Activated naive CD4-positive, alpha-beta T cell treated with anti-CD3 and anti-CD28 coated beads, Interleukin-2, amount 10 ng/mL, durations not matched to agents 7 days and 5 days (primary cell): ENCODE measurements around the gene SLC13A3.

Source experiments
- CTCF ChIA-PET: fragments of 350-600 bp; sonication (Branson Sonifier 250); formaldehyde crosslinking; loops from one replicate; lab custom pipeline; 2021; ENCODE audit warnings: antibody characterized with exemption; lab: Charles Lee
- DNase-seq: peaks from one replicate; pipeline ENCODE4 v3.0.0-alpha.2; 2020
- H3K27ac Mint-ChIP-seq: one replicate; pipeline ENCODE4 v1.8.0; 2021; ENCODE audit warnings: mild to moderate bottlenecking, moderate library complexity, mixed read lengths
- H3K27me3 Mint-ChIP-seq: one replicate; pipeline ENCODE4 v1.8.0; 2021; ENCODE audit warnings: mild to moderate bottlenecking, mixed read lengths
- H3K36me3 Mint-ChIP-seq: one replicate; pipeline ENCODE4 v1.8.0; 2021; ENCODE audit warnings: mixed read lengths
- H3K4me1 Mint-ChIP-seq: one replicate; pipeline ENCODE4 v1.8.0; 2021; ENCODE audit warnings: mixed read lengths
- H3K4me3 Mint-ChIP-seq: one replicate; pipeline ENCODE4 v1.8.0; 2021; ENCODE audit warnings: mild to moderate bottlenecking, moderate library complexity, mixed read lengths
- H3K9me3 Mint-ChIP-seq: one replicate; pipeline ENCODE4 v1.8.0; 2021; ENCODE audit warnings: mixed read lengths

SLC13A3 gene

GRCh38 chr20:46548688-46549087 is 102.6 kb downstream of the SLC13A3 start:
- H3K36me3 Mint-ChIP-seq, result no peaks in the 10 kb centered on the region
- H3K27ac Mint-ChIP-seq, result no peak overlapping the region
- H3K27me3 Mint-ChIP-seq, result peaks cover 20% of the 10 kb centered on the region
- H3K4me3 Mint-ChIP-seq, result no peak overlapping the region
- DNase-seq, result no peak
- H3K4me1 Mint-ChIP-seq, result peaks cover 40% of the 10 kb centered on the region
- no peaks in the 10 kb centered on the region for H3K9me3 Mint-ChIP-seq
- CTCF ChIA-PET, result interaction anchor here (1.2 to 7.4 kb wide), 3 partner anchors 12 to 133 kb away, joined by 4 to 54 read pairs (median 32); no protein-coding TSS in a partner anchor

GRCh38 chr20:46547995-46548394 is 103.3 kb downstream of the SLC13A3 start:
- Mint-ChIP-seq H3K27ac (no peak overlapping the region), H3K4me3 (no peak overlapping the region), H3K36me3 (no peaks in the 10 kb centered on the region), H3K9me3 (no peaks in the 10 kb centered on the region), H3K27me3 (peaks cover 24% of the 10 kb centered on the region), H3K4me1 (peaks cover 36% of the 10 kb centered on the region)
- no peak for DNase-seq
- CTCF ChIA-PET, result interaction anchor here (1.2 to 7.4 kb wide), 3 partner anchors 13 to 134 kb away, joined by 4 to 54 read pairs (median 32); no protein-coding TSS in a partner anchor

GRCh38 chr20:46546936-46547335 is 104.3 kb downstream of the SLC13A3 start:
- CTCF ChIA-PET, result interaction anchor here (0.7 to 7.4 kb wide), 3 partner anchors 14 to 135 kb away, joined by 3 to 54 read pairs (median 32); no protein-coding TSS in a partner anchor

GRCh38 chr20:46546298-46546697 is 105.0 kb downstream of the SLC13A3 start:
- CTCF ChIA-PET, result interaction anchor here (0.5 to 7.4 kb wide), 4 partner anchors 14 to 136 kb away, joined by 3 to 54 read pairs (median 18); no protein-coding TSS in a partner anchor
- no peak for DNase-seq
- peaks cover 23% of the 10 kb centered on the region for H3K4me1 Mint-ChIP-seq
- H3K27me3 Mint-ChIP-seq, result peaks cover 41% of the 10 kb centered on the region
- H3K4me3 Mint-ChIP-seq, result no peak overlapping the region
- no peak overlapping the region for H3K27ac Mint-ChIP-seq
- H3K36me3 Mint-ChIP-seq, result no peaks in the 10 kb centered on the region
- H3K9me3 Mint-ChIP-seq, result no peaks in the 10 kb centered on the region

More at GRCh38 chr20:46546936-46547335, 104.3 kb downstream of the SLC13A3 start:
- H3K27me3 Mint-ChIP-seq, result peaks cover 35% of the 10 kb centered on the region
- no peaks in the 10 kb centered on the region for H3K36me3 Mint-ChIP-seq
- no peak overlapping the region for H3K4me3 Mint-ChIP-seq
- H3K27ac Mint-ChIP-seq, result no peak overlapping the region
- peaks cover 30% of the 10 kb centered on the region for H3K4me1 Mint-ChIP-seq
- no peaks in the 10 kb centered on the region for H3K9me3 Mint-ChIP-seq
- peak; percentile 27 for DNase-seq

- H3K9me3 Mint-ChIP-seq, result no peaks in the 10 kb centered on the region
- H3K36me3 Mint-ChIP-seq, result no peaks in the 10 kb centered on the region
- peaks cover 19% of the 10 kb centered on the region for H3K4me1 Mint-ChIP-seq
- H3K27ac Mint-ChIP-seq, result peak overlapping the region; percentile 35
- DNase-seq, result no peak
- H3K4me3 Mint-ChIP-seq, result no peak overlapping the region
- CTCF ChIA-PET, result interaction anchor here (0.5 to 7.4 kb wide), 11 partner anchors 12 to 144 kb away, joined by 3 to 63 read pairs (median 5); partner anchors contain the start of gene TP53RK
- H3K27me3 Mint-ChIP-seq, result peaks cover 43% of the 10 kb centered on the region
Measured at GRCh38 chr20:46545827-46546138, 105.5 kb downstream of the SLC13A3 start.

- H3K27ac Mint-ChIP-seq, result peak overlapping the region; percentile 91
- peak; percentile 67 for DNase-seq
- H3K36me3 Mint-ChIP-seq, result no peaks in the 10 kb centered on the region
- CTCF ChIA-PET, result interaction anchor here (0.9 to 7.1 kb wide), 21 partner anchors 8 to 154 kb away, joined by 3 to 63 read pairs (median 5); partner anchors contain the start of genes TP53RK and ZNF334
- H3K27me3 Mint-ChIP-seq, result peaks cover 38% of the 10 kb centered on the region
- H3K4me3 Mint-ChIP-seq, result peak overlapping the region; percentile 40
- H3K4me1 Mint-ChIP-seq, result peaks cover 14% of the 10 kb centered on the region
- no peaks in the 10 kb centered on the region for H3K9me3 Mint-ChIP-seq
Measured at GRCh38 chr20:46545077-46545826, 106.0 kb downstream of the SLC13A3 start.

- no peaks in the 10 kb centered on the region for H3K9me3 Mint-ChIP-seq
- no peak for DNase-seq
- H3K4me3 Mint-ChIP-seq, result no peak overlapping the region
- peak overlapping the region; percentile 91 for H3K27ac Mint-ChIP-seq
- H3K4me1 Mint-ChIP-seq, result peaks cover 11% of the 10 kb centered on the region
- peaks cover 38% of the 10 kb centered on the region for H3K27me3 Mint-ChIP-seq
- CTCF ChIA-PET, result interaction anchor here (0.9 to 7.1 kb wide), 22 partner anchors 8 to 155 kb away, joined by 3 to 63 read pairs (median 4); partner anchors contain the start of genes TP53RK and ZNF334
- no peaks in the 10 kb centered on the region for H3K36me3 Mint-ChIP-seq
Measured at GRCh38 chr20:46544576-46544975, 106.7 kb downstream of the SLC13A3 start.

- Mint-ChIP-seq H3K9me3 (no peaks in the 10 kb centered on the region), H3K36me3 (no peaks in the 10 kb centered on the region), H3K27ac (no peak overlapping the region), H3K4me3 (no peak overlapping the region), H3K4me1 (peaks cover 11% of the 10 kb centered on the region), H3K27me3 (peaks cover 44% of the 10 kb centered on the region)
- DNase-seq, result no peak
- CTCF ChIA-PET, result interaction anchor here (0.9 to 7.1 kb wide), 16 partner anchors 9 to 156 kb away, joined by 3 to 63 read pairs (median 5); partner anchors contain the start of gene ZNF334
Measured at GRCh38 chr20:46543959-46544358, 107.3 kb downstream of the SLC13A3 start.

- no peak overlapping the region for H3K4me3 Mint-ChIP-seq
- H3K27ac Mint-ChIP-seq, result no peak overlapping the region
- CTCF ChIA-PET, result interaction anchor here (1.1 kb wide), 1 partner anchor 140 kb away, joined by 3 read pairs; no protein-coding TSS in a partner anchor
Measured at GRCh38 chr20:46543033-46543432, 108.2 kb downstream of the SLC13A3 start.

GRCh38 chr20:46541229-46541935 is 109.9 kb downstream of the SLC13A3 start:
- H3K36me3 Mint-ChIP-seq, result no peaks in the 10 kb centered on the region
- H3K27me3 Mint-ChIP-seq, result peaks cover 63% of the 10 kb centered on the region
- CTCF ChIA-PET, result interaction anchor here (1.1 to 2.3 kb wide), 4 partner anchors 10 to 141 kb away, joined by 3 to 5 read pairs (median 4); no protein-coding TSS in a partner anchor
- no peaks in the 10 kb centered on the region for H3K9me3 Mint-ChIP-seq
- no peak for DNase-seq
- no peak overlapping the region for H3K27ac Mint-ChIP-seq
- peaks cover 11% of the 10 kb centered on the region for H3K4me1 Mint-ChIP-seq
- no peak overlapping the region for H3K4me3 Mint-ChIP-seq

More at GRCh38 chr20:46543033-46543432, 108.2 kb downstream of the SLC13A3 start:
- Mint-ChIP-seq H3K9me3 (no peaks in the 10 kb centered on the region), H3K27me3 (peaks cover 49% of the 10 kb centered on the region), H3K36me3 (no peaks in the 10 kb centered on the region), H3K4me1 (peaks cover 11% of the 10 kb centered on the region)
- DNase-seq, result no peak

GRCh38 chr20:46539113-46539512 is 112.1 kb downstream of the SLC13A3 start:
- Mint-ChIP-seq H3K27ac (no peak overlapping the region), H3K4me1 (peaks cover 10% of the 10 kb centered on the region), H3K9me3 (no peaks in the 10 kb centered on the region), H3K4me3 (no peak overlapping the region), H3K36me3 (no peaks in the 10 kb centered on the region), H3K27me3 (peaks cover 63% of the 10 kb centered on the region)
- CTCF ChIA-PET, result interaction anchor here (1.5 to 2.9 kb wide), 3 partner anchors 18 to 104 kb away, joined by 3 to 12 read pairs (median 5); no protein-coding TSS in a partner anchor
- no peak for DNase-seq

- peak overlapping the region; percentile 42 for H3K27ac Mint-ChIP-seq
- no peaks in the 10 kb centered on the region for H3K9me3 Mint-ChIP-seq
- H3K36me3 Mint-ChIP-seq, result no peaks in the 10 kb centered on the region
- DNase-seq, result no peak
- H3K27me3 Mint-ChIP-seq, result peaks cover 68% of the 10 kb centered on the region
- CTCF ChIA-PET, result interaction anchor here (1.1 kb wide), 1 partner anchor 31 kb away, joined by 4 read pairs; no protein-coding TSS in a partner anchor
- H3K4me3 Mint-ChIP-seq, result no peak overlapping the region
- H3K4me1 Mint-ChIP-seq, result no peaks in the 10 kb centered on the region
Measured at GRCh38 chr20:46530640-46531039, 120.6 kb downstream of the SLC13A3 start.

GRCh38 chr20:46523696-46524328 is 127.4 kb downstream of the SLC13A3 start:
- Mint-ChIP-seq H3K4me1 (no peaks in the 10 kb centered on the region), H3K27ac (no peak overlapping the region), H3K27me3 (peaks cover 61% of the 10 kb centered on the region), H3K4me3 (no peak overlapping the region), H3K36me3 (no peaks in the 10 kb centered on the region), H3K9me3 (no peaks in the 10 kb centered on the region)
- CTCF ChIA-PET, result interaction anchor here (0.7 to 4.9 kb wide), 7 partner anchors 26 to 229 kb away, joined by 3 to 28 read pairs (median 4); partner anchors contain the start of genes OCSTAMP and TP53RK
- DNase-seq, result peak; percentile 50
